Measurements from ENCODE around the gene CA4.

- no peak for TF ChIP-seq CTCF (IDR thresholded peaks at IDR 0.05)
- no peak for TF ChIP-seq POLR2A (IDR thresholded peaks at IDR 0.05)
These were observed 43.3 kb upstream of the CA4 start for GRCh38 chr17:60106340-60107059.
